ENCODE measurements around the gene HEXA.

GRCh38 chr15:72313448-72313840 lies 62.4 kb downstream of the HEXA start:
- TF ChIP-seq CTCF (IDR thresholded peaks at IDR 0.05) (no peak), POLR2AphosphoS5 (IDR thresholded peaks at IDR 0.05) (no peak)
